Ectodermal cell (in vitro differentiated cells): ENCODE data around the gene P2RX1.

Experiments used
- H3K27ac ChIP-seq: 2 replicates; pipeline ENCODE4 v1.7.0; 2013; ENCODE audit warnings: mild to moderate bottlenecking, low read depth, low read length; ENCODE audit not compliant: insufficient read depth, poor library complexity, severe bottlenecking
- H3K27me3 ChIP-seq: 2 replicates; pipeline ENCODE4 v1.7.0; 2013; ENCODE audit warnings: mild to moderate bottlenecking, low read length; ENCODE audit not compliant: insufficient read depth, control insufficient read depth, poor library complexity, severe bottlenecking
- H3K36me3 ChIP-seq: one replicate; pipeline ENCODE4 v1.7.0; 2013; ENCODE audit warnings: low read length; ENCODE audit not compliant: control insufficient read depth, insufficient read depth
- H3K4me1 ChIP-seq: one replicate; pipeline ENCODE4 v1.7.0; 2013; ENCODE audit warnings: low read length; ENCODE audit not compliant: control insufficient read depth, insufficient read depth
- H3K4me3 ChIP-seq: 2 replicates; pipeline ENCODE4 v1.7.0; 2013; ENCODE audit warnings: low read depth, low read length, control low read depth; ENCODE audit not compliant: insufficient read depth
- H3K9me3 ChIP-seq: 2 replicates; pipeline ENCODE4 v1.7.0; 2013; ENCODE audit warnings: mild to moderate bottlenecking, low read length, moderate library complexity; ENCODE audit not compliant: control insufficient read depth
- WGBS, 2 experiments: methylation state at CpG; one replicate each; pipeline ENCODE4 v1.1.7; 2013; ENCODE audit warnings: missing lambda C conversion rate in 2 of 2; 5-methylcytosine and 5-hydroxymethylcytosine counted together

Gene P2RX1

DNA sequence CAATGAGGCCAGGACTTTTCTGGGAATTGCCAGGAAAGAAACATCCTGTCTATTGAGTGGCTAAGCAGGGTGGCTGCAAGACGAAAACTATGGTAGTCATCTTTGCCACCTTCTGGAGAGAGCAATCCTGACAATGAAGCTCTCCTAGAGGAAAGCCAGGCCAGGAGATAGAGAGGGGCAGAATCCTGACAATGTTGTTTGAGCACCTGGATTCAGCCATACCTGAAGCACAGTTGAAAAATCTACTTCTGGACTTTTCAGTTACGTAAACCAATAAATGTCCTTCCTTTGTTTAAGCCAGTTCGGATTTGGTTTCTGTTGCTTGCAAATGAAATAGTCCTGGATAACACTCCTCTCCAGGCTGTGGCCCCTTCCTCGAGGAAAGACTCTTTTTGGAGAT, 9.4 kb downstream of the P2RX1 start:
- 94 to 95% methylated on average over 4 of the region's 4 CpGs for WGBS, 2 experiments
- H3K36me3 ChIP-seq, result no peaks in the 10 kb centered on the region
- no peak overlapping the region for H3K27ac ChIP-seq
- H3K27me3 ChIP-seq, result peaks cover 6% of the 10 kb centered on the region
- H3K9me3 ChIP-seq, result no peaks in the 10 kb centered on the region
- H3K4me1 ChIP-seq, result peaks cover 4% of the 10 kb centered on the region
- no peak overlapping the region for H3K4me3 ChIP-seq

DNA sequence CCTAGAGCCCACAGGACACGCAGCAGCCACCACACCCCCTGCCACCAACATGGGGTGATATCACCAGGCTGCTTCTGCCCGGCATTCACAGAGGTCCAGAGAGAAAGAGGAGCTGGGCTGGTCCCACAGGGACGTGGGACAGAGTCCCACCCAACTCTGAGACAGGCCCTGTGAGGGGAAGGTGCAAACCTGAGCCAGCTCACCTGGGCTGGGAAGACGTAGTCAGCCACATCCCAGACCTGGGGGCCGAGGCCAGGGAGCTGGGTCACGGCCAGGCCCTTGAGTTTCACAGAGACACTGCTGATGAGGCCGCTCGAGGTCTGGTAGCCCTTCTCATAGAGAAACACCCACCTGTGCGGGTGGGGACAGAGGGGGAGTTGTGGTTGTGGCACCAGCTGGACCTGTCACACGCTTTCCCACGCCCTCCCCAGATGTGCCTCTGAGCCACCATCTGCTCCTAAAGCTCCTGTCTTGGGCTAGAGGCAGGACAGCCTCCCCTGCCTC, 11.2 kb downstream of the P2RX1 start:
- Histone ChIP-seq H3K27ac (no peak overlapping the region), H3K4me1 (peaks cover 4% of the 10 kb centered on the region), H3K9me3 (no peaks in the 10 kb centered on the region), H3K36me3 (no peaks in the 10 kb centered on the region), H3K4me3 (no peak overlapping the region), H3K27me3 (peaks cover 6% of the 10 kb centered on the region)
- 82 to 85% methylated on average over 11 of the region's 11 CpGs for whole genome bisulfite sequencing, 2 experiments

DNA sequence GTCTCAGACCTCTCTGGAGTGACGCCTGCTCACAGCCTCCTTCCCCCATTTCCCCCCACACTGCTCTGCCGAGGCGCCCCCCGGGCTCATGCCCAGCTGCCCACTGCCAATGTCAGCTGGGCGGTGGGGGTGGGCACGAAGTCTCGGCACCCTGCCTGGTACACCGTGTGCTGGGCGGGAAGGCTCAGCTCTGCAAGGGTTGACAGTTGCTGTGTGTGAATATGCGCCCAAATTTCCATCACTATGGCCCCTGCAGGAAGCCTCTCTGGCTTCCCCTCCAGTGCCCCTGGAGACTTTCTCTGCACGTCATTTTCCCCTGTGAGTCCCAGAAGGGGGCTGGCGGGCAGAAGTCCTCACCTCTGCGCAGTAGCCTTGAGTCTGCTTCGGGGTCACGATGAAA, 11.8 kb downstream of the P2RX1 start:
- Histone ChIP-seq H3K4me3 (no peak overlapping the region), H3K27me3 (peaks cover 6% of the 10 kb centered on the region), H3K4me1 (peaks cover 4% of the 10 kb centered on the region), H3K9me3 (no peaks in the 10 kb centered on the region), H3K36me3 (no peaks in the 10 kb centered on the region), H3K27ac (no peak overlapping the region)
- WGBS, 2 experiments, result 28 to 39% methylated on average over 15 of the region's 15 CpGs

DNA sequence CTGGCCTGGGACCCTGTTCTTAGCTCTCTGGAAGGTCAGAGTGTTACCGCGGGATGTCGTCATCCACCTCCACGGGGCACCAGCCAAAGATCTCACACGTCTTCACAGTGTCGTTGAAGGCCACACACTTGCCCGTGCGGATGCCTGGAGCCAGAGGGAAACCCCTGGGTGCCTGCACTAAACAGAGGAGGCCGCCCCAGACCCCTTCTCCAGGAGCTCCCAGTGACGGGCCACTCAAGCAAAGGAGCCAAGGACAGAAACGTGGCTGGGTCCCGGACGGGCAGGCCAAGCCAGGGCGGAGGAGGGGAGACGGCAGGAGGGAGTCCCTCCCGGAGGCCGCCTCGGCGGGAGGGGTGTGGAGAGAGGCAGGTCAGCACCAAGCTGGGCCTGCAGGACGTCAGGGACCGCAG, 12.4 kb downstream of the P2RX1 start:
- Histone ChIP-seq H3K4me1 (peaks cover 4% of the 10 kb centered on the region), H3K36me3 (no peaks in the 10 kb centered on the region), H3K27me3 (peaks cover 6% of the 10 kb centered on the region), H3K4me3 (no peak overlapping the region), H3K9me3 (no peaks in the 10 kb centered on the region), H3K27ac (no peak overlapping the region)
- WGBS, 2 experiments, result 51% methylated on average over 21 of the region's 21 CpGs

DNA sequence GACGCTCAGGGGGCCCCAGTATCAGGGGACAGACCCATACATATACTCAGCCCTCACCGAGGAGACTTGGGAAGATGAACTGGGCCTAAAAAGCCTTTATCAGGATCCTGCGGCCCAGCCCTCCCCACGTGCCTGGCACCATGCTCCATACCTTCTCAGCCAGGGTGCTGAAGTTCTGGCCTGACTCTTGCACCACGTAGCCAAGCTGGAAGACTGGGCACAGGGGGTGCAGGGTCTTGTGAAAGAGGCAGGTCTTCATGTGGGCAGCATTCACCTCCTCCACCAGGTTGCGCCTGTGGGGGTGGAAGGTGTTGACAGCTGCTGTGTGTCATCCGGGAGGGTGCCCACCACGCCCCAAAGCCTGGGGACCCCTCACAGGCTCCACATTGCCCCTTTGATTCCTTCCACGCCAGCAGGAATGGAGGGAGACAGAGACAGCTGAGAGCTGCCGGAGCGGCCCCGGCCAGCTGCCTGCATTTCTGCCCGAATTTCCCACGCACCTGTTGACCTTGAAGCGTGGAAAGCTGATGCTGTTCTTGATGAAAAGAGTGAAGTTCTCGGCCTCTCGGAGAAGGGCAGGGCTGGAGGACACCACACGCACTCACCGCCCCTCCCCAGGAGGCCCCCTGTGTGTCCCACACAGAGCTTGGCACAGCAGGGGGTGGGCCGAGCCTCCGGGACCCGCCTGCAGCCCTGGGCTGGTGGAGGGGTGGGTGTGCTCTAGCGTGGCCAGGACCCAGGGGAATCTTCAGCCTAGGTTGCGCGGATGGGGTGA, 13.0 kb downstream of the P2RX1 start:
- H3K9me3 ChIP-seq, result no peaks in the 10 kb centered on the region
- peaks cover 4% of the 10 kb centered on the region for H3K4me1 ChIP-seq
- no peak overlapping the region for H3K27ac ChIP-seq
- peaks cover 6% of the 10 kb centered on the region for H3K27me3 ChIP-seq
- 81 to 85% methylated on average over 25 of the region's 25 CpGs for WGBS, 2 experiments
- H3K4me3 ChIP-seq, result no peak overlapping the region
- H3K36me3 ChIP-seq, result no peaks in the 10 kb centered on the region

DNA sequence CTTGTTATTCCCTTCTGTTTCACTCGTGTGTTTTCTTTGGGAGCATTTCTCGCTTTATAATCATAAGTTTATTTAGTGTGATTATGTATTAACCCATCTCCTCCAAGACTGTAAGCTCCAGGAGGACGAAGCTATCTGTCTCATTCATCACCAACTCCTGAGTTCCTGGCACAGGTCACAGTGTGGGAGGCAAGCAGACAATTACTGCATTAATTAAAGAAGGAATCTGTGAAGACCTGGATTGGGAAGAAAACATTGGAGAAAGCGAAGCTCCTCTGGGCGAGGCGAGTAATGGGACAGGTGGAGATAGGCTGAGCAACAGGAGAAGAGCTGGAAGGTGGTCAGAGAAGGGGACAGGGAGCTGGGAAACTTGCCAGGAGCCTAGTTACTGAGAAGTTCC, 15.6 kb downstream of the P2RX1 start:
- Histone ChIP-seq H3K9me3 (no peaks in the 10 kb centered on the region), H3K27ac (no peak overlapping the region), H3K4me1 (peaks cover 4% of the 10 kb centered on the region), H3K4me3 (no peak overlapping the region), H3K36me3 (no peaks in the 10 kb centered on the region), H3K27me3 (peaks cover 6% of the 10 kb centered on the region)
- 91 to 96% methylated on average over 5 to 6 of the region's 6 CpGs for WGBS, 2 experiments

DNA sequence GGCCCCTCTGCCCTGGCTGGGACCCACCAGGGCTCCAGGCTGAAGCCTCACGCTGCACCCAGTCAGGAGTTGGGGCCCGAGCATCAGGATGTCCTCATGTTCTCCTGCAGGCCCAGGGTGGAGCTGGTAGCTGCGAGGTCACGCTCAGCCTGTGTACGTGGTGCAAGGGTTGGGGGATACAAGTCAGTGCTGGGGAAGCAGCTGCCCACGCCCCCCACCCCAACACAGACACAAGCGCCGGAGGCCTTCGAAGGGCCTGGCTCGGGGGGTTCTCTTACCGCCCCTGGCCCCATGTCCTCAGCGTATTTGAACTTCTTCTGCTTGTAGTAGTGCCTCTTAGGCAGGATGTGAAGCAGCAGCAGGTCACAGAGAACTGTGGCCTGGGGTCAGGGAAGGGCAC, 18.5 kb downstream of the P2RX1 start:
- H3K4me3 ChIP-seq, result no peak overlapping the region
- 92 to 95% methylated on average over 12 of the region's 12 CpGs for WGBS, 2 experiments
- H3K27me3 ChIP-seq, result peaks cover 4% of the 10 kb centered on the region

DNA sequence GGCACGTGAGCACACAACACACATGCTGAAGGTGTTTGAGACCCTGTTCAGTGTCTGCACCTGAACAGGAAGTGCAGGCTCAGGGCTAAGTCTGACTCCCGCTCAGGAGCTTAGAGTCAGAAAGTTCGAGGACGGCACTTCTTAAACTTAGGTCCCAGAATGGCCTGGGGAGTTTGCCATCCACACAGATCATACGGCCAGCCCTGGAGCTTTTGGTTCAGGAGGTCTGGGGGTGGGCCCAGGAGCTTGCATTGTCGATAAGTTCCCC, 19.4 kb downstream of the P2RX1 start:
- H3K4me3 ChIP-seq, result no peak overlapping the region
- peaks cover 12% of the 10 kb centered on the region for H3K27me3 ChIP-seq
- no peaks in the 10 kb centered on the region for H3K9me3 ChIP-seq
- no peak overlapping the region for H3K27ac ChIP-seq
- H3K4me1 ChIP-seq, result peaks cover under 1% of the 10 kb centered on the region
- no peaks in the 10 kb centered on the region for H3K36me3 ChIP-seq
- WGBS, 2 experiments, result 88 to 90% methylated on average over 6 of the region's 6 CpGs

More for the DNA sequence above, 18.5 kb downstream of the P2RX1 start:
- Histone ChIP-seq H3K4me1 (no peaks in the 10 kb centered on the region), H3K27ac (no peak overlapping the region), H3K36me3 (no peaks in the 10 kb centered on the region), H3K9me3 (no peaks in the 10 kb centered on the region)

DNA sequence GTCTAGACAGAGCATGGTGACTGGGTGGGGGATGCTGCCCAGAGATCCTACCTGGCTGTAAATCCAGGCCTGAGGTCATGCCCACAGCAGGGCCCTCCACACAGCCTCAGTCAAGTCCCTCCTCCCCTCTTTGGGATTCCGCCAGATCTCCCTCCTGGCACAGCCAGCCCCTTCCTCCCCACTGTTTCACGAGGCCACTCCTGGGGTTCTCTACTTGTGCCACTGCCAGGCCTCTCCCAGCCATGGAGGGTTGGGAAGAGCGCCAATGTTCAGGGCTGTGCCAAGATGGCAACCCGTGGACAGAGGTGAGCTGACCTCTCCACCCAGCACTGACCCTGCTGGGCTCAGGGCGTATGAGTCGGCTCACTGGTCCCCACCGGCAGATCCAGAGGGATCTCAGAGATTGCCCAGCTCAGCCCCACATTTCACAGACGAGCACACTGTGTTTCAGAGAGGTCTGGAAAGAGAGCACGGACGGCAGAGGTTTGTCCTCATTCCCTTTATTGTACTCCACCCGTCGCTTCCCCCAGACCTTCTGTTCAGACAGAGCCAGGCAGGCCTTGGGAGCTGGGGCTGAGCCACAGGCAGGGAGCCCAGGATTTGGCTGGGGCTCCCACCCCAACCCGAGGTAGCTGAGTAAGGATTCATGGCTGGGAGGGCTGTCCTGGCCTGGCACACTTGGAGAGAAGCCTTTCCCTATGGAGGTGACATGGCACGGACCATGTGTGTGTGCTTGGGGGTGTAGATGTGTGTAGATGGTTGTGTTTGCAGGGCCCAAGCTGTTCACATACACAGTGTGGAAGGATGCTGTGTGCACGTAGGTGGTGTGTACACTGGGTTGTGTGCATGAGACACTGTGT, 19.9 kb downstream of the P2RX1 start:
- H3K27ac ChIP-seq, result no peak overlapping the region
- no peaks in the 10 kb centered on the region for H3K36me3 ChIP-seq
- peaks cover 5% of the 10 kb centered on the region for H3K4me1 ChIP-seq
- WGBS, 2 experiments, result 91% methylated on average over 15 of the region's 15 CpGs
- H3K4me3 ChIP-seq, result no peak overlapping the region
- peaks cover 18% of the 10 kb centered on the region for H3K27me3 ChIP-seq
- no peaks in the 10 kb centered on the region for H3K9me3 ChIP-seq

DNA sequence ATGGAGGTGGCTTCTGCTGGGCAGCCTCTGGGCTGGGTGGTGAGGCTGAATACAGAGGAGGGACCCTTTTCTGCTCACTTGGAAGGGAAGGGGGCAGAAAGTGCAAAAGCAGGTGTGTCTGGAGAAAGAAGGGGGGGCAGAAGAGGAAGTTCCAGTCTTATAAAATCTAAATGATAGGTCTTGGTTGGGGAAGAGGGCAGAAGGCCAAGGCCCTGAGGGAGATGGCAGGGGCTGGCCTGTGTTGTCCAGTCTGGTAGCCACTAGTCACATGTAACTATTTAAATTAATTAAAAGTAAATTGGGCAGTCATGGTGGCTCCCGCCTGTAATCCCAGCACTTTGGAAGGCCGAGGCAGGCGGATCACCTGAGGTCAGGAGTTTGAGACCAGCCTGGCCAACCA, 20.9 kb downstream of the P2RX1 start:
- H3K4me3 ChIP-seq, result no peak overlapping the region
- no peak overlapping the region for H3K27ac ChIP-seq
- 88 to 93% methylated on average over 3 of the region's 3 CpGs for WGBS, 2 experiments
- no peaks in the 10 kb centered on the region for H3K36me3 ChIP-seq
- peaks cover 18% of the 10 kb centered on the region for H3K27me3 ChIP-seq
- H3K9me3 ChIP-seq, result no peaks in the 10 kb centered on the region
- H3K4me1 ChIP-seq, result peaks cover 5% of the 10 kb centered on the region
